Esophagus muscularis mucosa (tissue), 4 donors: Measurements from ENCODE around the gene IDE.

Experiments used
- EP300 ChIP-seq: sonication (generic); formaldehyde crosslinking; IDR thresholded peaks from one replicate; pipeline ENCODE4 v1.6.1; 2017; ENCODE audit warnings: antibody characterized with exemption
- POLR2AphosphoS5 ChIP-seq, 2 donors: sonication (generic); formaldehyde crosslinking; IDR thresholded peaks; one replicate each; pipeline ENCODE4 v1.6.1; 2017; ENCODE audit warnings: antibody characterized with exemption in 2 of 2
- TF ChIP-seq, protein P1 (sequence below), 3 experiments: fragments of 200-600 bp in 2 of 3; fragments of 450-650 bp in 1 of 3; sonication (generic) in 2 of 3; IDR thresholded peaks; one replicate each; pipeline ENCODE4 v1.5.1; 2017 to 2019; ENCODE audit warnings: antibody characterized with exemption in 3 of 3, mild to moderate bottlenecking in 2 of 3, moderate library complexity in 1 of 3

GRCh38 chr10:92598321-92598720 is 24.4 kb upstream of the IDE start:
- no peak for TF ChIP-seq EP300
- TF ChIP-seq, protein P1, sequence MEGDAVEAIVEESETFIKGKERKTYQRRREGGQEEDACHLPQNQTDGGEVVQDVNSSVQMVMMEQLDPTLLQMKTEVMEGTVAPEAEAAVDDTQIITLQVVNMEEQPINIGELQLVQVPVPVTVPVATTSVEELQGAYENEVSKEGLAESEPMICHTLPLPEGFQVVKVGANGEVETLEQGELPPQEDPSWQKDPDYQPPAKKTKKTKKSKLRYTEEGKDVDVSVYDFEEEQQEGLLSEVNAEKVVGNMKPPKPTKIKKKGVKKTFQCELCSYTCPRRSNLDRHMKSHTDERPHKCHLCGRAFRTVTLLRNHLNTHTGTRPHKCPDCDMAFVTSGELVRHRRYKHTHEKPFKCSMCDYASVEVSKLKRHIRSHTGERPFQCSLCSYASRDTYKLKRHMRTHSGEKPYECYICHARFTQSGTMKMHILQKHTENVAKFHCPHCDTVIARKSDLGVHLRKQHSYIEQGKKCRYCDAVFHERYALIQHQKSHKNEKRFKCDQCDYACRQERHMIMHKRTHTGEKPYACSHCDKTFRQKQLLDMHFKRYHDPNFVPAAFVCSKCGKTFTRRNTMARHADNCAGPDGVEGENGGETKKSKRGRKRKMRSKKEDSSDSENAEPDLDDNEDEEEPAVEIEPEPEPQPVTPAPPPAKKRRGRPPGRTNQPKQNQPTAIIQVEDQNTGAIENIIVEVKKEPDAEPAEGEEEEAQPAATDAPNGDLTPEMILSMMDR (IDR thresholded peaks at IDR 0.05) = no peak
- no peak for TF ChIP-seq POLR2AphosphoS5 (IDR thresholded peaks at IDR 0.05)
